GM18907 (cell line): ENCODE measurements around the gene ANKRD18A.

Source experiments
- ATAC-seq: cut with Tn5 transposase; IDR thresholded peaks from one replicate; pipeline ENCODE4 v1.9.1; 2021; ENCODE audit warnings: mild to moderate bottlenecking, moderate library complexity; ENCODE audit not compliant: unreplicated experiment

The ANKRD18A gene

DNA sequence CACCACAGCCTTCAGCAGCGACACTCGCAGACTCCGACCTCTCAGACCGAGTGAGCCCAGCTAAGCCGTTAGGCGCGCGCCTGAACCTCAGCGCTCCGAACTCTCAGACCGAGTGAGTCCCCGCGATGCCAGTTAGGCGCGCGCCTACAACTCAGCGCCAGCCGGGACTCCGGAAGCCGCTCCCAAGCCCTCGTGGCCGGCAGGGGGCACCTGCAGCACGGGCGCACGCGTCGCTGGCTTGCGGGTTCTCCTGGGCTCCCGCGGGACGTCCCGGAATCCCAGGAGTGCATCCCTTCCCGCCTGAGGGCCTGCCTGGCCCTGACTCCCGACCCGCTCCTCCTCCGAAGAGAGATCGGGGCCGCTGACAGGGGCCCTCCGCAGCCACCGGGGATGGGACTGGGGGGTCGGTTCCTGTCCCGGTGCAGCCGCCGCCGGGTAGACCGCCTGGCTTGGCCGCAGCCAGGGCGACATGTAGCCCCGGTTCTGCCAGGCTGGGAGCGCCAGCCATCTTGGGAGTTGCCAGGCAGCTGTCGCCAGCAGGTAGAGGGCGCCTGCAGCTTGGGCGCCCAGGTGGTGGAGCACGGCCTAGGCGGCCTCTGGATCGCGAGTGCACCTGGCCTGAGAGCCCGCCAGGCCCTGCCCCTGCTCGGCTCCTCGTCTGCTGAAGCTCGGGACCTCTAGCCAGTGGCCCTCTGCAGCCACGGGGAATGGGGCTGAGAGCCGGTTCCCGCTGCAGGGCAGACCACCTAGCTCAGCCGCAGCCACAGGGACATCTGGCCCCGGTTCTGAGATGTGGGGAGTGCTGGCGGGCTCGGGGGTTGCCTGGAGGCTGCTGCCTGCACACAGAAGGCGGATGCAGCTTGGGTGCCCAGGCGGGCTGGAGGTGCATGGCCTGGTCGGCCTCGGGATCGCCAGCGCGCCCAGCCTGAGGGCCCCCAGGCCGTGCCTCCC, at the start of gene ANKRD18A:
Gene ANKRD18A, minus strand, starts transcription at position 114 of the 951 bp plus-strand sequence. CDS start 311 bp downstream, outside the sequence.
- peak; percentile 79 for ATAC-seq

DNA sequence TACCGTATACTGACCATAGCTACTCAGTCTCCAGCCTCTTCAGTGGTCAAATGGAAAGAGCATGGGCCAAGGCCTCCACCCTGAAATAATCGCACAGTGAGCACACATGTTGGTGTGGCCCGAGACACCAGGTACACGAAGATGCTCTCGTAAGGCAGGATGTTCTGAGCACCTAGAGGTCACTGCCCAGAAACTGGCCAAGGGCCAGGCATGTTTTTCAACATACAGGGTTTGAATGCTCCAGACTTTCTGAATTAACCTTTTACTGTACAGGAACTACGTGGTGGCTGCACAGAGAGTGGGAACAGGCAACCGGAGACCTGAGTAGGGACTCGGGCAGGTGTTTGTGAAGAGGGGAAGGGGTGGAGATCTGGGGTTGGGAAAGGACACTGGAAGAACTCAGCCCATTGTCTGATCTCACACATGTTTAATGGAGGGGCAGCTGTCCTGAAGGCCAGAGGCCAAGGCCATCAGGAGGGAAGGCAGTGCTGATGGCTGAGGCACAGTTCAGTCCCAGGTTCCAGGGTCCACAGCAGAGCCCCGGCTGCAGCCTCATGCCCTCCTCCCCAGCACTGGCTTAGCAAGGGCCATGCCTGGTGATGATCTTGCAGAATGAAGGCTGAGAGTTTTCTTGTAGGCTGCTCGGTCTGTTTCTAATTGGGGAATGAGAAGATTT, 48.5 kb upstream of the ANKRD18A start:
- ATAC-seq: no peak

GRCh38 chr9:38662763-38663593, 42.6 kb upstream of the ANKRD18A start:
- ATAC-seq: no peak

DNA sequence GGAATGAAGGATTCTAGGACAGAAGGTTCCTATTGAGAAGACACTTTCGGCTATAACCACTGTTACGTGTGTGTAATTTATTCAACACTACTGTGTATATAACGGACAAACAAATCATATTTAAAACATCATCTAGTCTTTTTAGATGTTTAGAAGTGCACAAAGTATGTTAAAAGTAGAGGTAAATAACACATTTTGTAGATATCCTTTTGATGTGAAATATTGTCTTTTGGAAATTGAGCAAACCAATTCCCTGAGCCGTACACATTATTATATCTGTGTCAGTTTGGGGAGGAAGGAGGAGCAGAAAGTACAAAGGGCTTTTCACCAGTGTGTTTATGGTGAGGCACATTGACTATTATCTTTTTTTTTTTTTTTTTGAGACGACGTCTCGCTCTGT, 39.1 kb upstream of the ANKRD18A start:
- ATAC-seq: no peak

DNA sequence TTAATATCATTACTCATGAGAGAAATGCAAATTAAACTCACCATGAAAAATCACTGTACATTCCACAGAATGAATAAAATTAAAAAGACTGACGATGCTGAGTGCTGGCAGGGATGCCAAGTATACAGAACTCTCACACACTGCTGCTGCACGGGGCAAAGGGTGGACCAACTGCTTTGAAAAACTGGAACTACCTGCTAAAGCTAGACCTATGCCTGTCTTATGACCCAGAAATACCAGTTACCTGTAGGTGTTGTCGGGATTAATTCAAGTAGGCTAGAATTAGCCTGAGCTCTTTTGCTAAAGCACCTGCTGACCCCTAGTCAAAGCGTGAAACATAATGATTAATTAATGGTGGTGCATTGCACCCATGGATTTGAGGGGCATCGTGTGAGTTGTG, 36.5 kb upstream of the ANKRD18A start:
- no peak for ATAC-seq

GRCh38 chr9:38652486-38652885, 32.1 kb upstream of the ANKRD18A start:
- ATAC-seq: no peak

DNA sequence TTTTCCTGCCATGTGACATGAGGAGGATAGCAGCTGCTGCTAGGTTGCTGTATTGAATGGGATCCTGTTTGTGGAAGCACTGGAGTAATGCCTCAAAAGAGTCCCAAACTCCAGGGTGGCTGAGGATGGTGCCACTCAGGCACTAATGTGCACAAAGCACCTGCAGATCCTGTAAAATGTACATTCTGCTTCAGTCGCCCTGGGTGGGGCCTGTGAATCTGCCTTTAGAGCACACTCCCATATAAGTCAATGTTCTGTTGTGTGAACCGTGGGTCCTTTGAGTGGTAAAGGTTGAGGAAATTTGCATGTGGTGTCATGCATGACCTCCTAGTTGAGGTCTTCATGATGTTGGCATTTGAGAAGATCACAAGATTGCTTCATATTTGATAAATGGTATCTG, 31.6 kb upstream of the ANKRD18A start:
- no peak for ATAC-seq

GRCh38 chr9:38651400-38652042, 31.1 kb upstream of the ANKRD18A start:
- no peak for ATAC-seq

GRCh38 chr9:38650564-38650963, 30.2 kb upstream of the ANKRD18A start:
- no peak for ATAC-seq

DNA sequence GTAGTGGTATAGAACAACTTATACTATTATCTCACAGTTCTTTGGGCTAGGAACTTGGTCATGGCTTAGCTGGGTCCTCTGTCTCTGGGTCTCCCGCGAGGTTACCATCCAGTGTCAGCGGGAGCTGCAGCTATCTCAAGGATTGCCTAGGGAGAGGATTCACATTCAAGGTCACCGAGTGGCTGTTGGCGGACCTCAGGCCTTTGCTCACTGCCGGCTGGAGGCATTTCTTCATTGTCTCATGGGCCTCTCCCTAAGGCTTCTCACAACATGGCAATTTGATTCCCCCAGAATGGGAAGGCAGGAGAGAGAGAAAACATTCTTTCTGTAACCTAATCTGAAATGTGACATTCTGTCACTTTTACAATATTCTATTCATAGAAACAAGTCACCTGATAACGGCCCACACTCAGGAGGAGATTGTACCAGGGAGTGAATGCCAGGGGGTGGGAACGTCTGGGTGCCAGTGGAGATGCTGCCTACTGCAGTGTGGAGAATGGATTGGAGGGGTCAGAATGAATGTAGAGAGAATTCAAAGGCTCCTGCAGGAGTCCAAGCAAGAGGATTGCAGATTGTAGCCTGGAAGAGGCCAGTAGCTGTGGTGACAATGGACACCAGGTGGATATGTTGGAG, 29.5 kb upstream of the ANKRD18A start:
- ATAC-seq: no peak

DNA sequence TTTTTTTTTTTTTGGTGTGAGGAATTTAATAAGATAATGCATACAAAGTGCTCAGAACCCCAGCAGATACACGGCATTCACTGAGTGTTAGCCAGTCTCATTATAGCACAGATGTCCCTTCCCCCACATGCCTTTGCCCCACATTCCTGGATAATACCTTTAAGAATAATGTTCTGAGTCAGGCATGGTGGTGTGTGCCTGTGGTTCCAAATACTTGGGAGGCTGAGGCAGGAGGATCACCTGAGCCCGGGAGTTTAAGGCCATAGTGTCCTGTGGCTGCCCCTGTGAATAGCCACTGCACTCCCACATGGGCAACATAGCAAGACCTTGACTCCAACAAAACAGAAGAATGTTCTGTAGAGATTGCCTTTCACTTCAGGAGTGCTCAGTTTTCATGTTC, 24.2 kb upstream of the ANKRD18A start:
- ATAC-seq: no peak

DNA sequence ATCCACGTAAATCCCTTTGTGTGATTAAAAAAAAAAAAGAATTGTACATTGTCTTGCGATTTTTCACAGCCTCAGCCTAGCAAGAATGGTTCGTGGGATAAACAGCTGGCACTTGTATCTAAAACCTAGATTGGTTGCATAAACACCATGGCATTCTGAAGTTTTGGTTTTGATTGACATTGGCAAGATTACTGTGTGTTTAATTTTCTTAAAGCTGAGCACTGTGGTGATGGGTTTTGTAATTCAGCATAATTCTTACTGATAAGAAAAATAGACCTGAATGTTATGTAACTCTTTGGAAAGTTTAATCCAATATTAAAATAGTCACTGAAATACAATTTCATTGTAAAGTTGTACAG, 23.4 kb upstream of the ANKRD18A start:
- no peak for ATAC-seq

DNA sequence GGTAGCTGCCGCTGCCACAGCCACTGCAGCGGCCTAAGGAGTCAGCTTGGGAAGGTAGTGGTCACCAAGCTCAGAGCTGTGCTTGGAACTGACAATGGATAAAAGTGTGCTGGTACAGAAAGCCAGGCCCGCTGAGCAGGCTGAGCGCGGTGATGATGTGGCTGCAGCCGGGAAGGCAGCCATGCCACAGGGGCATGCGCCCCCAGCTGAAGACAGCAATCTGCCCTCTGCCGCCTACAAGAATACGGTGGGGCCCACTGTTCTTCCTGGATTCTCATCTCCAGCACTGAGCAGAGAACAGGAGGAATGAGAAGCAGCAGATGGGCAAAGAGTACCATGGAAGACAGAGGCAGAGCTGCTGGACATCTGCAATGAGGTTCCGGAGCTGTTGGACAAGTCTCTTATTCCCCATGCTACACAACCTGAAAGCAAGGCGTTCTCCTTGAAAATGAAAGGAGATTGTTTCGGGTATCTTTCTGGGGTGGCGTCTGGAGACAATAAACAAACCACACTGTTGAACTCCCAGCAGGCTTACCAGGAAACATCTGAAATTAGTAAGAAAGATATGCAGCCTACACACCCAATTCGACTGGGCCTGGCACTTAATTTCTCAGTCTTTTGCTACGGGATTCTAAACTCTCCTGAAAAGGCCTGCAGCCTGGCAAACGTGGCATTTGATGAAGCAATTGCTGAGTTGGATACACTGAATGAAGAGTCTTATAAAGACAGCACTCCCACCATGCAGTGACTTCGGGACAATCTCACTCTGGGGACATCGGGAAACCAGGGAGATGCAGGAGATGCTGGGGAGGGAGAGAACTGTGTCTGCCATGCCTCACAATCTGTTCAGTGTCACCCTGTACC, 22.8 kb upstream of the ANKRD18A start:
- no peak for ATAC-seq

DNA sequence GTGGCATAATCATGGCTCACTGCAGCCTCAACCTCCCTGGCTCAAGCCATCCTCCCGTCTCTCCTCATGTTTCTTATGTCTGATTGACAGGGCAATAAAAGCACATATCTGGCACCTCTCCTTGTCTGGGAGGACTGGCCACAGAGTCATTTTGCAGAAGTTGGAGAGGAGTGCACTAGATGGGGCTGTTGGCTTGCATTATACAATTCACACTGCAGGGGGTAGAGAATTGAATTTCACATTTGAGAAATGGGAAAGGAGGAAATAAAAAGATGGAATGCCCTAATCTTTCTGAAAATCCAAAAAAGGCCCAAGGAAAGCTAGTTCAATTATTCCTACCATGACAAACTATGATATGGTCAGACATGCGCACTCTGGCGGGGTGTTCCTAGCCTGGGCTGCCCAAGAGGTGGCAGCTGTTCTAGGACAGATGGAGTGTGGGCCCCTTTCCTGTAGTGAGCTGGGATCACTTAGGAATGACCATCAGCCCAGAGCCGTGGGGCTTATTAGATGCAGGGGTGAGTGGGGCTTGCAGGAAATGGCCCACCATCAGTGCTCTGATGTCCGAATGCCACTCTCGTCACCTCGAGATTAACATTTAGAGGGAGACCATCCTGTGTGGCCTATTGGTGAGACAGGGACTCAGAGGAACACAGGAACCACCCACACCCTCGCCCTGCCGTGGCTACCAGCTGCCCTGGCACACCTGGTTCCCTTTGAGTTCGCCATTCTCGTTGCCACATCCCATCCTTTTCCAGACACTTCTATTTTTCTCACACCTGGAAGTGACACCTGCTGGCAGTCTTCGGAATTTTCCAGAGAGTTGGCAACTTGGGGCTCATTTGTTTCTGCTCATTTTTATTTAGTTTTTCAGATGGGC, 21.8 kb upstream of the ANKRD18A start:
- ATAC-seq: peak; percentile 72

DNA sequence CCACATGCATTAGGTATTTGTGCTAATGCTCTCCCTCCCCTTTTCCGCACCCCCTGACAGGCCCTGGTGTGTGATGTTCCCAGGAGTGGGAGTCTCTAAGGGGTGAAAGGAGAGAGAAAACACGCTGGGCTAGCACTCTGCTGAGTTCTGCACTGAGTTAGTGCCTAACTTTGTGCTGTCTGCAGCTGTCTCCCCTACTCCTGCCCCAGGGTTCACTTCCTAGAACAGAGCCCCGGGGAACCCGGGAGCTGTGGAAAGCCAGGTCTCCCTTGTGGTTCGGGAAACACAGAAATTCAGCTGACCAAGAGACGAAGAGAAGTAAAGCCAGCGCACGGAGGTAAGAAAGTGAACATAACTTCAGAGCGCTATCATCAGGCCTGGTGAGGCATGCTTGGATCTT, 20.7 kb upstream of the ANKRD18A start:
- ATAC-seq: no peak

DNA sequence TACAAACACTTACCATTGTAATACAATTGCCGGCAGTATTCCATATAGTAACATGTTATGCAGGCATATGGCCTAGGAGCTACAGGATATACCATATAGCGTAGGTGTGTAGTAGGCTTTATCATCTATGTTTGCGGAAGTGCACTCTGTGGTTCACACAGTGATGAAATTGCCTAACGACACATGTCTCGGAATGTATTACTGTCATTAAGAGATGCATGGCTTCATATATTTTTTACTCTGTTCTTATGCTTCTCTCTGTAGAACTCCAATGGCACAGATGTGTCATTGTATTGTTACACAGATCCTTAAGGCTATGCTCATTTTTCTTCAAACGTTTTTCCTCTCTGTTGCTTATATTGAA, 19.2 kb upstream of the ANKRD18A start:
- no peak for ATAC-seq

GRCh38 chr9:38638881-38639576, 18.6 kb upstream of the ANKRD18A start:
- no peak for ATAC-seq

DNA sequence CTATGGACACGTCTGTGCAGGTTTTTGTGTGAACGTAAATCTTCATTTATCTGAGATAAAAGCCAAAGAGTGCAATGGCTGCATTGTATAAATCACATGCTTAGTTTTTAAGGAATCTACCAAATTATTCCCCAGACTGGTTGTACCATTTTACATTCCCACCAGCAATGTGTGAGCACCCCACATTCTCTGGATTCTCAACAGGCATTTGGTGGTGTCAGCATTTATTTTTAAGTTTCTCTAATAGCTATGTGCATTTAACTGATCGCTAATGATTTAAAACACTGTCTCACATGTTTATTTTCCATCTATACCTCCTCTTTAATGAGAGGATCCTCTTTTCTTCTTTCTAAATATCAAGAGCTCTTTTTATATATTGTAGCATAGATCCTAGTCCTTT, 13.9 kb upstream of the ANKRD18A start:
- ATAC-seq: no peak
